KMS-11 (cell line): Measurements from ENCODE around the gene RHBDD3.

Experiments
- H2AFZ ChIP-seq: fragments of 200-600 bp; sonication (generic); 2 replicates; pipeline ENCODE4 v1.6.1; 2016; ENCODE audit warnings: antibody characterized with exemption, mixed run types, low read depth
- H3K27ac ChIP-seq: fragments of 200-600 bp; sonication (generic); 2 replicates; pipeline ENCODE4 v1.6.1; 2016; ENCODE audit warnings: mild to moderate bottlenecking, mixed run types
- H3K27me3 ChIP-seq: fragments of 200-600 bp; sonication (generic); 2 replicates; pipeline ENCODE4 v1.6.1; 2017; ENCODE audit warnings: mild to moderate bottlenecking, low read depth, mixed run types, moderate library complexity; ENCODE audit not compliant: insufficient read depth
- H3K36me3 ChIP-seq: fragments of 200-600 bp; sonication (generic); 2 replicates; pipeline ENCODE4 v1.6.1; 2017; ENCODE audit warnings: mild to moderate bottlenecking, mixed run types; ENCODE audit not compliant: insufficient read depth
- H3K4me1 ChIP-seq: fragments of 200-600 bp; sonication (generic); 2 replicates; pipeline ENCODE4 v1.6.1; 2016; ENCODE audit warnings: mild to moderate bottlenecking, low read depth, mixed run types; ENCODE audit not compliant: poor library complexity, severe bottlenecking
- H3K4me2 ChIP-seq: fragments of 200-600 bp; sonication (generic); 2 replicates; pipeline ENCODE4 v1.7.0; 2016; ENCODE audit warnings: mild to moderate bottlenecking, mixed run types
- H3K4me3 ChIP-seq: fragments of 200-600 bp; sonication (generic); IDR thresholded peaks from 2 replicates; pipeline ENCODE4 v1.6.1; 2017; ENCODE audit warnings: low read depth, low read length, mixed read lengths; ENCODE audit not compliant: insufficient read depth
- H3K79me2 ChIP-seq: fragments of 200-600 bp; sonication (generic); 2 replicates; pipeline ENCODE4 v1.6.1; 2016; ENCODE audit warnings: low read depth, mixed run types; ENCODE audit not compliant: insufficient read depth
- H3K9ac ChIP-seq: fragments of 200-600 bp; sonication (generic); 2 replicates; pipeline ENCODE4 v1.6.1; 2016; ENCODE audit warnings: mild to moderate bottlenecking, mixed run types
- H4K20me1 ChIP-seq: fragments of 200-600 bp; sonication (generic); 2 replicates; pipeline ENCODE4 v1.6.1; 2016; ENCODE audit warnings: mild to moderate bottlenecking, mixed run types; ENCODE audit not compliant: insufficient read depth
- CTCF ChIP-seq: fragments of 200-600 bp; sonication (generic); conservative IDR thresholded peaks from 2 replicates; pipeline ENCODE4 v1.6.1; 2017; ENCODE audit warnings: low read depth, mild to moderate bottlenecking, antibody characterized with exemption, low read length, moderate library complexity, mixed read lengths

RHBDD3 gene

GRCh38 chr22:29265305-29265704 lies 2.5 kb downstream of the RHBDD3 start:
- no peaks in the 10 kb centered on the region for H3K27me3 ChIP-seq
- H3K36me3 ChIP-seq, result peaks cover 4% of the 10 kb centered on the region; the same call in 1 of the 2 replicates
- H3K79me2 ChIP-seq, result peaks cover 45% of the 10 kb centered on the region
- no peak overlapping the region for H2AFZ ChIP-seq
- no peak overlapping the region for H3K27ac ChIP-seq
- TF ChIP-seq CTCF, result no peak
- peaks cover 24% of the 10 kb centered on the region for H3K4me1 ChIP-seq
- H3K4me2 ChIP-seq, result no peak overlapping the region
- peaks cover 6% of the 10 kb centered on the region for H4K20me1 ChIP-seq
- no peak overlapping the region for H3K4me3 ChIP-seq
- no peak overlapping the region for H3K9ac ChIP-seq

GRCh38 chr22:29263791-29264276 lies 3.9 kb downstream of the RHBDD3 start:
- Histone ChIP-seq H3K4me2 (no peak overlapping the region), H3K79me2 (peaks cover 30% of the 10 kb centered on the region), H3K27me3 (no peaks in the 10 kb centered on the region), H3K9ac (no peak overlapping the region), H4K20me1 (no peaks in the 10 kb centered on the region; the same call in 1 of the 2 replicates), H3K4me3 (no peak overlapping the region), H3K27ac (no peak overlapping the region), H3K4me1 (peaks cover 17% of the 10 kb centered on the region), H3K36me3 (no peaks in the 10 kb centered on the region; the same call in 1 of the 2 replicates), H2AFZ (no peak overlapping the region)
- TF ChIP-seq CTCF, result no peak

- Histone ChIP-seq H3K27me3 (no peaks in the 10 kb centered on the region), H3K36me3 (no peaks in the 10 kb centered on the region; the same call in 1 of the 2 replicates), H3K79me2 (0 out of 2 replicates have a peak, but pooled peaks cover 5% of the 10 kb centered on the region), H2AFZ (no peak overlapping the region), H3K27ac (no peak overlapping the region), H3K9ac (no peak overlapping the region), H4K20me1 (no peaks in the 10 kb centered on the region), H3K4me1 (peaks cover 7% of the 10 kb centered on the region), H3K4me2 (no peak overlapping the region), H3K4me3 (no peak overlapping the region)
- no peak for TF ChIP-seq CTCF
Measured at GRCh38 chr22:29260601-29261315, 7.0 kb downstream of the RHBDD3 start.

- Histone ChIP-seq H3K36me3 (no peaks in the 10 kb centered on the region; the same call in 1 of the 2 replicates), H4K20me1 (no peaks in the 10 kb centered on the region), H3K9ac (no peak overlapping the region), H3K4me2 (no peak overlapping the region), H3K27me3 (no peaks in the 10 kb centered on the region), H3K4me1 (peaks cover 7% of the 10 kb centered on the region), H3K4me3 (no peak overlapping the region), H2AFZ (no peak overlapping the region), H3K27ac (no peak overlapping the region), H3K79me2 (0 out of 2 replicates have a peak, but pooled peaks cover under 1% of the 10 kb centered on the region)
- no peak for TF ChIP-seq CTCF
Measured at GRCh38 chr22:29260031-29260560, 7.7 kb downstream of the RHBDD3 start.
